Measurements from ENCODE around the gene TOX4.

GRCh38 chr14:21437063-21437901 is 39.7 kb upstream of the TOX4 start:
- TF ChIP-seq CTCF (conservative IDR thresholded peaks at IDR 0.05; ENCODE audit: low read depth, low read length) (no peak), RCOR1 (IDR thresholded peaks at IDR 0.05; ENCODE audit: insufficient replicate concordance, low read length) (no peak), FOS (IDR thresholded peaks at IDR 0.05; ENCODE audit: low read depth, low read length) (peak; percentile 38; the same call in 1 of the 2 replicates), ELK1 (IDR thresholded peaks at IDR 0.05; ENCODE audit: borderline replicate concordance, low read depth, low read length) (no peak), MXI1 (IDR thresholded peaks at IDR 0.05; ENCODE audit: borderline replicate concordance, low read depth, low read length) (no peak), USF2 (IDR thresholded peaks at IDR 0.05; ENCODE audit: low read depth, low read length) (no peak)

All from IMR-90 (cell line).